MM.1S (cell line): ENCODE data around the gene ITGA11.

Experiments used
- EZH2 ChIP-seq: fragments of 300-600 bp; sonication (generic); optimal IDR thresholded peaks from 2 replicates; pipeline ENCODE3; 2017; ENCODE audit warnings: low read depth, mild to moderate bottlenecking, antibody characterized with exemption, low read length, mixed read lengths
- TF ChIP-seq, protein P1 (sequence below): fragments of 300-600 bp; sonication (generic); IDR thresholded peaks from 2 replicates; pipeline ENCODE4 v1.5.1; 2016; ENCODE audit warnings: antibody characterized with exemption, low read length, mixed read lengths

DNA sequence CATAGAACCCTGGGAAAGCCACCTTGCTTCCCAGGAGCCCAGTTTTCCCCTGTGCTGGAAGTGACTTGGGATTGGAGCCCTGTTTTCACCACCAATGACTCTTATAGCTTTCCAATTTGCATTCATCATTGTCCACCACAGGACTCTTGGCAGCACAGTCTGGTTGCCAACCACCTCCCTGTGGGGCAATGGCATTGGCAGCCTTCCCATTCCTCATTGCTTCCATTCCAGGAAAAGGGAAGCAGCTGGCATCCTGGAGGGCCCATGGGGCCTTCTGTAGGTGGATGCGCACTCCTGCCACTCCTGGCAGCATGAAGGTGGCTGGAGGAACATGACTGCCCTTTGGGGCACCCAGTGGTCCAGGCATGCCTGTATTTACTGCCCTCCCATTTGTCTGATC is 96.7 kb downstream of the ITGA11 start:
- TF ChIP-seq, protein P1, sequence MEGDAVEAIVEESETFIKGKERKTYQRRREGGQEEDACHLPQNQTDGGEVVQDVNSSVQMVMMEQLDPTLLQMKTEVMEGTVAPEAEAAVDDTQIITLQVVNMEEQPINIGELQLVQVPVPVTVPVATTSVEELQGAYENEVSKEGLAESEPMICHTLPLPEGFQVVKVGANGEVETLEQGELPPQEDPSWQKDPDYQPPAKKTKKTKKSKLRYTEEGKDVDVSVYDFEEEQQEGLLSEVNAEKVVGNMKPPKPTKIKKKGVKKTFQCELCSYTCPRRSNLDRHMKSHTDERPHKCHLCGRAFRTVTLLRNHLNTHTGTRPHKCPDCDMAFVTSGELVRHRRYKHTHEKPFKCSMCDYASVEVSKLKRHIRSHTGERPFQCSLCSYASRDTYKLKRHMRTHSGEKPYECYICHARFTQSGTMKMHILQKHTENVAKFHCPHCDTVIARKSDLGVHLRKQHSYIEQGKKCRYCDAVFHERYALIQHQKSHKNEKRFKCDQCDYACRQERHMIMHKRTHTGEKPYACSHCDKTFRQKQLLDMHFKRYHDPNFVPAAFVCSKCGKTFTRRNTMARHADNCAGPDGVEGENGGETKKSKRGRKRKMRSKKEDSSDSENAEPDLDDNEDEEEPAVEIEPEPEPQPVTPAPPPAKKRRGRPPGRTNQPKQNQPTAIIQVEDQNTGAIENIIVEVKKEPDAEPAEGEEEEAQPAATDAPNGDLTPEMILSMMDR = no peak
- no peak for TF ChIP-seq EZH2
